H1 (cell line): Measurements from ENCODE around the gene DCAF4. TPM values are rescaled to one million over a fixed set of nuclear protein-coding genes. Genes with fewer than 3 reads are reported as not detected.

Source experiments
- CTCF ChIA-PET: fragments of 300-600 bp; sonication (Branson Sonifier 250); formaldehyde crosslinking; loops from one replicate; lab custom pipeline; 2021; ENCODE audit not compliant: partially characterized antibody; lab: Charles Lee
- POLR2A ChIA-PET: fragments of 300-600 bp; sonication (Branson Sonifier 250); formaldehyde crosslinking; loops from one replicate; lab custom pipeline; 2021; ENCODE audit warnings: inconsistent platforms; ENCODE audit not compliant: partially characterized antibody; lab: Charles Lee
- DNase-seq, 2 experiments: peaks; one replicate each; pipeline versions ENCODE4 v3.0.0 to v3.0.0-alpha.2; 2010 to 2022; ENCODE audit warnings: low spot score in 2 of 2, low read depth in 1 of 2, mixed read lengths in 1 of 2
- FAIRE-seq: peaks from 2 replicates; lab custom pipeline; 2011; peaks lifted over from hg19 to GRCh38; lab: Jason Lieb, UNC
- H2AFZ ChIP-seq: 2 replicates; pipeline ENCODE4 v1.8.1; 2012; ENCODE audit warnings: low read length, inconsistent platforms
- H2AK5ac ChIP-seq: 2 replicates; pipeline ENCODE4 v1.6.1; 2013; ENCODE audit warnings: low read depth, low read length
- H2BK120ac ChIP-seq: replicated peaks from 2 replicates; pipeline ENCODE3; 2013; ENCODE audit warnings: low read depth, low read length, inconsistent platforms
- H2BK12ac ChIP-seq: 2 replicates; pipeline ENCODE4 v1.6.1; 2013; ENCODE audit warnings: low read depth, low read length
- H2BK15ac ChIP-seq: 2 replicates; pipeline ENCODE4 v1.6.1; 2013; ENCODE audit warnings: low read length
- H2BK20ac ChIP-seq: 2 replicates; pipeline ENCODE4 v1.6.1; 2013; ENCODE audit warnings: low read length
- H2BK5ac ChIP-seq: 2 replicates; pipeline ENCODE4 v1.6.1; 2013; ENCODE audit warnings: low read depth, low read length
- H3K14ac ChIP-seq: 2 replicates; pipeline ENCODE4 v1.6.1; 2013; ENCODE audit warnings: inconsistent platforms; ENCODE audit not compliant: insufficient read length
- H3K18ac ChIP-seq: 2 replicates; pipeline ENCODE4 v1.6.1; 2013; ENCODE audit warnings: low read length; ENCODE audit errors: extremely low read depth
- H3K23ac ChIP-seq: 2 replicates; pipeline ENCODE4 v1.6.1; 2013; ENCODE audit warnings: inconsistent platforms; ENCODE audit not compliant: insufficient read length
- H3K23me2 ChIP-seq: 2 replicates; pipeline ENCODE4 v1.6.1; 2013; ENCODE audit warnings: low read depth, low read length
- H3K27ac ChIP-seq: 2 replicates; pipeline ENCODE4 v1.6.1; 2011; ENCODE audit warnings: low read depth, low read length, inconsistent platforms
- H3K27me3 ChIP-seq, 4 experiments: replicated peaks in 1 of 4; 1 replicate in 1 of 4; 2 replicates in 3 of 4; pipeline versions ENCODE4 v1.6.1 to v1.8.1; 2011 to 2013; ENCODE audit warnings: low read length in 3 of 4, mild to moderate bottlenecking in 3 of 4, inconsistent platforms in 2 of 4, mixed read lengths in 2 of 4, moderate library complexity in 1 of 4; ENCODE audit not compliant: control insufficient read depth in 3 of 4, insufficient read depth in 3 of 4; ENCODE audit errors: extremely low read depth in 1 of 4
- H3K36me3 ChIP-seq, 4 experiments: 2 replicates each; pipeline versions ENCODE4 v1.6.1 to v1.8.1; 2011 to 2013; ENCODE audit warnings: mild to moderate bottlenecking in 4 of 4, low read length in 3 of 4, moderate library complexity in 2 of 4, control low read depth in 1 of 4, inconsistent platforms in 1 of 4; ENCODE audit not compliant: insufficient read depth in 4 of 4, control insufficient read depth in 2 of 4
- H3K4ac ChIP-seq: replicated peaks from 2 replicates; pipeline ENCODE3; 2013; ENCODE audit warnings: low read length, low read depth, mixed read lengths, inconsistent platforms; ENCODE audit not compliant: insufficient read length
- H3K4me1 ChIP-seq, 4 experiments: replicated peaks in 1 of 4; 1 replicate in 1 of 4; 2 replicates in 3 of 4; pipeline versions ENCODE4 v1.6.1 to v1.8.1; 2011 to 2013; ENCODE audit warnings: low read length in 3 of 4, inconsistent platforms in 2 of 4, mixed read lengths in 1 of 4; ENCODE audit not compliant: insufficient read depth in 4 of 4, control insufficient read depth in 3 of 4
- H3K4me2 ChIP-seq, 2 experiments: 2 replicates each; pipeline versions ENCODE4 v1.6.1 to v1.8.1; 2011 to 2013; ENCODE audit warnings: low read depth in 2 of 2, low read length in 2 of 2, control low read depth in 1 of 2, inconsistent platforms in 1 of 2, mild to moderate bottlenecking in 1 of 2; ENCODE audit not compliant: insufficient read depth in 1 of 2
- H3K4me3 ChIP-seq, 4 experiments: fragments of 200-600, 300-600 bp in 1 of 4; sonication (generic), shearing (Covaris generic), sonication (Bioruptor Twin) in 1 of 4; 2 replicates each; pipeline versions ENCODE4 v1.5.1 to v1.8.1; 2011 to 2016; ENCODE audit warnings: low read length in 4 of 4, low read depth in 3 of 4, control low read depth in 2 of 4, inconsistent platforms in 2 of 4, mild to moderate bottlenecking in 2 of 4, mixed read lengths in 1 of 4, moderate library complexity in 1 of 4; ENCODE audit not compliant: insufficient read depth in 2 of 4; ENCODE audit errors: extremely low read depth in 1 of 4
- H3K56ac ChIP-seq: replicated peaks from 2 replicates; pipeline ENCODE3; 2013; ENCODE audit warnings: low read depth, mild to moderate bottlenecking, mixed read lengths, low read length, inconsistent platforms; ENCODE audit not compliant: insufficient read length
- H3K79me1 ChIP-seq: 2 replicates; pipeline ENCODE4 v1.6.1; 2013; ENCODE audit warnings: low read depth, low read length, control low read depth
- H3K79me2 ChIP-seq, 2 experiments: 2 replicates each; pipeline versions ENCODE4 v1.6.1 to v1.8.1; 2012 to 2013; ENCODE audit warnings: low read length in 2 of 2, mild to moderate bottlenecking in 2 of 2, inconsistent platforms in 1 of 2; ENCODE audit not compliant: insufficient read depth in 2 of 2, control insufficient read depth in 1 of 2
- H3K9ac ChIP-seq, 4 experiments: replicated peaks in 1 of 4; 1 replicate in 1 of 4; 2 replicates in 3 of 4; pipeline versions ENCODE4 v1.6.1 to v1.8.1; 2011 to 2013; ENCODE audit warnings: low read depth in 3 of 4, low read length in 3 of 4, control low read depth in 2 of 4, mild to moderate bottlenecking in 2 of 4, moderate library complexity in 2 of 4, inconsistent platforms in 1 of 4; ENCODE audit errors: extremely low read depth in 1 of 4
- H3K9me3 ChIP-seq, 2 experiments: 2 replicates each; pipeline versions ENCODE4 v1.6.1 to v1.8.1; 2012 to 2013; ENCODE audit warnings: mild to moderate bottlenecking in 2 of 2, moderate library complexity in 2 of 2, control low read depth in 1 of 2, inconsistent platforms in 1 of 2, low read depth in 1 of 2, low read length in 1 of 2, mixed read lengths in 1 of 2; ENCODE audit not compliant: insufficient read depth in 2 of 2
- H4K20me1 ChIP-seq, 2 experiments: replicated peaks in 1 of 2; 2 replicates each; pipeline versions ENCODE3 to v1.8.1; 2011 to 2013; ENCODE audit warnings: inconsistent platforms in 2 of 2, low read length in 2 of 2, mild to moderate bottlenecking in 1 of 2; ENCODE audit not compliant: insufficient read depth in 2 of 2, control insufficient read depth in 1 of 2
- H4K5ac ChIP-seq: 2 replicates; pipeline ENCODE4 v1.6.1; 2013; ENCODE audit warnings: low read length, low read depth, mixed read lengths, inconsistent platforms; ENCODE audit not compliant: insufficient read length
- H4K8ac ChIP-seq: 2 replicates; pipeline ENCODE4 v1.8.0; 2013; ENCODE audit warnings: mild to moderate bottlenecking, moderate library complexity, low read length, inconsistent platforms; ENCODE audit not compliant: insufficient read depth; ENCODE audit errors: extremely low read depth
- H4K91ac ChIP-seq: replicated peaks from 2 replicates; pipeline ENCODE3; 2013; ENCODE audit warnings: low read length, mixed read lengths, inconsistent platforms; ENCODE audit not compliant: insufficient read length
- ATF3 ChIP-seq: IDR thresholded peaks from 2 replicates; pipeline ENCODE4 v1.6.1; 2011; ENCODE audit warnings: low read depth, mild to moderate bottlenecking, low read length; ENCODE audit not compliant: insufficient read depth
- CHD1 ChIP-seq: IDR thresholded peaks from 2 replicates; pipeline ENCODE4 v1.6.1; 2012; ENCODE audit warnings: low read depth, low read length, improper control_type of control experiment
- CHD2 ChIP-seq: IDR thresholded peaks from 2 replicates; pipeline ENCODE4 v1.6.1; 2012; ENCODE audit warnings: low read length, improper control_type of control experiment
- EZH2 ChIP-seq: fragments of 200-600 bp; sonication (generic); IDR thresholded peaks from 2 replicates; pipeline ENCODE4 v1.7.1; 2012; ENCODE audit warnings: low read depth, mild to moderate bottlenecking, moderate library complexity, low read length, inconsistent platforms; ENCODE audit not compliant: severe bottlenecking
- MAFK ChIP-seq: IDR thresholded peaks from 2 replicates; pipeline ENCODE4 v1.6.1; 2012; ENCODE audit warnings: low read depth, mild to moderate bottlenecking, improper control_type of control experiment, low read length
- NANOG ChIP-seq: IDR thresholded peaks from 2 replicates; pipeline ENCODE4 v1.6.1; 2011; ENCODE audit warnings: low read length, low read depth, mild to moderate bottlenecking, inconsistent platforms; ENCODE audit not compliant: insufficient read depth, poor library complexity, severe bottlenecking
- NRF1 ChIP-seq: IDR thresholded peaks from 2 replicates; pipeline ENCODE4 v1.6.1; 2011; ENCODE audit warnings: mild to moderate bottlenecking, low read depth, low read length, improper control_type of control experiment
- RNF2 ChIP-seq: fragments of 200-900, 300-1000 bp; sonication (generic); IDR thresholded peaks from 2 replicates; pipeline ENCODE4 v1.7.1; 2016; ENCODE audit warnings: borderline replicate concordance, low read depth, mild to moderate bottlenecking, antibody characterized with exemption, low read length; ENCODE audit not compliant: poor library complexity, severe bottlenecking; ENCODE audit errors: missing control alignments
- RXRA ChIP-seq: IDR thresholded peaks from 2 replicates; pipeline ENCODE4 v1.6.1; 2011; ENCODE audit warnings: low read depth, mild to moderate bottlenecking, low read length, moderate library complexity; ENCODE audit not compliant: insufficient read depth
- SP4 ChIP-seq: IDR thresholded peaks from 2 replicates; pipeline ENCODE4 v1.6.1; 2012; ENCODE audit warnings: low read length, inconsistent platforms
- TAF7 ChIP-seq: optimal IDR thresholded peaks from 2 replicates; pipeline ENCODE3; 2011; ENCODE audit warnings: low read depth, mild to moderate bottlenecking, inconsistent platforms, low read length, moderate library complexity, borderline replicate concordance
- TBP ChIP-seq: IDR thresholded peaks from 2 replicates; pipeline ENCODE4 v1.6.1; 2011; ENCODE audit warnings: low read depth, low read length, improper control_type of control experiment
- YY1 ChIP-seq: IDR thresholded peaks from 2 replicates; pipeline ENCODE4 v1.6.1; 2011; ENCODE audit warnings: low read depth, mild to moderate bottlenecking, low read length
- WGBS, 2 experiments: shearing (Covaris generic) in 1 of 2; methylation state at CpG; one replicate each; pipeline versions ENCODE4 v1.1.6 to v1.1.7; 2013 to 2015; ENCODE audit warnings: low lambda C conversion rate in 2 of 2, mixed read lengths in 2 of 2, inconsistent platforms in 1 of 2, low coverage in 1 of 2, missing lambda C conversion rate in 1 of 2; ENCODE audit not compliant: insufficient replicate concordance in 2 of 2, insufficient coverage in 1 of 2, insufficient read length in 1 of 2; ENCODE audit errors: extremely low coverage in 1 of 2, missing lambda C conversion rate in 1 of 2; 5-methylcytosine and 5-hydroxymethylcytosine counted together
- polyA plus RNA-seq, 7 experiments: library from polyadenylated mRNA; depleted of rRNA in 3 of 7; stranded (reverse) in 5 of 7; unstranded in 2 of 7; fragments of >200 nt in 5 of 7; fragments of 200-250 nt in 2 of 7; gene quantifications; 1 replicate in 5 of 7; 2 replicates in 1 of 7; 4 replicates in 1 of 7; pipeline versions ENCODE4 v1.2.1 to v1.2.3, GENCODE V29; 2011 to 2013; ENCODE audit warnings: missing spikeins in 2 of 7, mixed read lengths in 2 of 7
- total RNA-seq: library from RNA; stranded (reverse); fragmentation: NEBNext Ultra II Directional; extraction: Animal tissue kit (Norgen Biotek cat#: 25700); gene quantifications from 2 replicates; pipeline ENCODE4 v1.2.1, GENCODE V29; 2021

Gene DCAF4
- total and polyA plus RNA-seq, 2 of the 8 experiments (the other 6 are each of a cell fraction or from before 2014, with no cell fraction given): 17.0 to 21.1 TPM

GRCh38 chr14:72962829-72963312, 36.6 kb downstream of the DCAF4 start:
- Histone ChIP-seq H2BK5ac (no peak overlapping the region), H3K9ac (no peak overlapping the region)

More at GRCh38 chr14:72962829-72963312, 36.6 kb downstream of the DCAF4 start:
- no peak overlapping the region for H2BK15ac ChIP-seq
- POLR2A ChIA-PET: interaction anchor here (1.1 to 1.4 kb wide), 4 partner anchors 11 to 64 kb away, joined by 3 read pairs; partner anchors contain the start of gene ZFYVE1
- H3K14ac ChIP-seq: no peak overlapping the region
- H3K4me1 ChIP-seq: no peaks in the 10 kb centered on the region
- CTCF ChIA-PET: interaction anchor here (1.0 to 4.8 kb wide), 4 partner anchors 13 to 449 kb away, joined by 3 to 25 read pairs (median 6); no protein-coding TSS in a partner anchor
- H3K56ac ChIP-seq: no peak overlapping the region
- H3K27ac ChIP-seq: no peak overlapping the region
- no peak overlapping the region for H3K4me2 ChIP-seq
- DNase-seq (peak; percentile 54 to 67), FAIRE-seq (no peak)
- no peaks in the 10 kb centered on the region for H3K9me3 ChIP-seq
- H3K4me3 ChIP-seq: no peak overlapping the region
- H3K18ac ChIP-seq: no peak overlapping the region
- no peak overlapping the region for H2BK120ac ChIP-seq
- H4K5ac ChIP-seq: no peak overlapping the region
- H3K27me3 ChIP-seq: no peaks in the 10 kb centered on the region
- WGBS, 2 experiments: 64% methylated on average over 6 of the region's 6 CpGs; no CpG with 5 or more reads in 1 of the 2 experiments
- H2BK12ac ChIP-seq: no peak overlapping the region
- H2AK5ac ChIP-seq: no peak overlapping the region
- H3K36me3 ChIP-seq: peaks cover 2 to 8% (median 5%) of the 10 kb centered on the region in 4 experiments; a peak in 4 of 8 replicates
- H4K20me1 ChIP-seq: no peaks in the 10 kb centered on the region
- H3K4ac ChIP-seq: no peak overlapping the region
- no peak overlapping the region for H4K8ac ChIP-seq
- H4K91ac ChIP-seq: no peak overlapping the region
- TF ChIP-seq ATF3 (no peak), TBP (peak; percentile 98), RNF2 (no peak), NRF1 (no peak), EZH2 (no peak), CHD1 (no peak), MAFK (peak; percentile 15; the same call in 1 of the 2 replicates), YY1 (no peak), TAF7 (no peak), SP4 (no peak), NANOG (no peak), CHD2 (no peak), RXRA (no peak)
- TF ChIP-seq, all 59 proteins: peak for 2
- Histone ChIP-seq H3K23ac (no peak overlapping the region), H2BK20ac (no peak overlapping the region), H3K79me2 (no peaks in the 10 kb centered on the region), H2AFZ (no peak overlapping the region), H3K79me1 (no peaks in the 10 kb centered on the region), H3K23me2 (no peaks in the 10 kb centered on the region)
